ENCODE data around the gene HIVEP2. TPM values are rescaled to one million over a fixed set of nuclear protein-coding genes. Genes with fewer than 3 reads are reported as not detected.

HIVEP2 gene
- total and polyA plus RNA-seq, 12 donors, result 5.4 to 27.6 (median 16.4) TPM

DNA sequence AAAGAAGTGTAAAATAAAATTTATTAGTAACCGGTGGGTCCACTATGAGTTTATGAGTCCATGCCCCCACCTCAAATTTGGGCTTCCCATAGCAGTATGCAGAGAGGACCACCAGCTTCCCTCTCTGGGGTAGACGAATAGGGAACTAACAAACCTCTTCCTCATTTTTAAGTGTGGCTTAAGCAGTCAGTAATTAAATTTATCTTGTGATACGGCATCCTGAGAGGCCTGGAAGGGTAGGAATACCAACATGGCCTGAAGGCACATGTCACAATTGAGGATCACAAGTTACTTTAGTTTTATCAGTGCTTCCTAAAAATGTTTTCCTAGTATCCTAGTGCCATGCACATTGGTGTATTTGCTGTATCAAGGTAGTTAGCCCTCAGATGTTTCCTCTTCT, 239.9 kb downstream of the HIVEP2 start:
- no peaks in the 10 kb centered on the region for H3K27me3 ChIP-seq
- no peaks in the 10 kb centered on the region for H3K36me3 ChIP-seq (replicated peaks in 1 of 2)
- no peaks in the 10 kb centered on the region for H3K9me3 ChIP-seq (replicated peaks in 1 of 3)
- no peak for DNase-seq
- no peak overlapping the region for H3K4me3 ChIP-seq
- peaks cover 4 to 22% of the 10 kb centered on the region in 2 donors for H3K4me1 ChIP-seq (replicated peaks in 1 of 2)
- TF ChIP-seq POLR2A (IDR thresholded peaks at IDR 0.05) (no peak), CTCF (IDR thresholded peaks at IDR 0.05) (no peak)
- H3K27ac ChIP-seq, result no peak overlapping the region
- WGBS, 4 donors, result 66 to 82% (median 71%) methylated on average over 3 of the region's 3 CpGs
- intact Hi-C loops (cut with DNase I), result no loop called here

- intact Hi-C loops (cut with DNase I), result no loop called here
- TF ChIP-seq CTCF (IDR thresholded peaks at IDR 0.05) (no peak), POLR2A (IDR thresholded peaks at IDR 0.05) (peak; percentile 18 to 38)
- WGBS, 4 donors, result 59 to 69% (median 63%) methylated on average over 12 of the region's 12 CpGs
- Histone ChIP-seq H3K4me3 (no peak overlapping the region), H3K27me3 (no peaks in the 10 kb centered on the region), H3K4me1 (replicated peaks in 1 of 2) (peaks cover 4 to 22% of the 10 kb centered on the region in 2 donors), H3K27ac (peak overlapping the region in 3 of 5 donors; percentile 0 to 78 (median 69)), H3K9me3 (replicated peaks in 1 of 3) (no peaks in the 10 kb centered on the region), H3K36me3 (replicated peaks in 1 of 2) (no peaks in the 10 kb centered on the region)
- peak; percentile 33 to 78 (median 60) for DNase-seq
Observed at GRCh38 chr6:142702501-142703460, 242.2 kb downstream of the HIVEP2 start.

Other genes starting within 250 kb of the HIVEP2 start
- gene AIG1, start 115.7 kb upstream of the HIVEP2 start, total RNA-seq, result 10 to 100 TPM; 21.0 to 55.7 (median 46.8) TPM
- gene AIG1, start 115.7 kb upstream of the HIVEP2 start, polyA plus RNA-seq, result 10 to 100 TPM; 37.9 to 49.7 (median 49.0) TPM